Measurements from ENCODE around the gene EML1.

EML1 gene

DNA sequence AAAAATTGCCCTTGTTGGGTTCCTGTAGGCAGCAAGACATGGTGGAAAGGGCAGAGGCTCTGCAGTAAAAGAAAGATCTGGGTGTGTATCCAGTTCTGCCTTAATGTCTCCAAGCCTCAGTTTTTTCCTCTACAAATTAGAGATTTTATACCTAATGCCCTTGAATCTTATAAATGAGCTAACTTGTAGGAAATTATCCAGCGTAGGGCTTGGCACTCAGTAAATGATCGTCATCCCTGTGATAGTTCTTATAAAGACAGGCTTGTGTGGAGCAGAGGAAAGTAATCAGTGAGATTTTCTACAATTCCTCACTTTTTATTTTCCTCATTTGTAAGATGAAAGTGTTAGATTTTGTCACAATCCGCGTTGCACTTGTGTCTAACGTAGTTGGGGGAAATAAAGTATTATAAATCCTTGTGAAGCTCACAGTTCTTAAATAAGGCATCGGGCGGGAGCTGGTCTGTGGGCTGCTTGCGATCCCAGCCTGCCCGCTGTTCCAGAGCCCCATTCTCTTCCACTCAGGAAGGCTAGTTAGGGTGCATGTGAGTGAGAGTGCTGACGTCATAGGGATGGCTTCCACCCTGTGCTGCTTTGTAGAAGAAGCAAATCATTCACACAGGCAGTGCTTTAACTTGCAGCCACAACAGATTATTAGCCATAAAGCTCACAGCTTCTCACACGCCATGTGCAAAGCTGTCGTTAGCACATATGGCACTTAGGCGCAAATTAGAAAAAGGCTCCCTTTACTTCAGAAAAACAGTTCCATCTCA, 87.6 kb downstream of the EML1 start:
- H3K4me3 ChIP-seq (ENCODE audit: low read length), result no peak overlapping the region
- no peak for TF ChIP-seq ZNF274 (IDR thresholded peaks at IDR 0.05; ENCODE audit: low read depth, low read length)

DNA sequence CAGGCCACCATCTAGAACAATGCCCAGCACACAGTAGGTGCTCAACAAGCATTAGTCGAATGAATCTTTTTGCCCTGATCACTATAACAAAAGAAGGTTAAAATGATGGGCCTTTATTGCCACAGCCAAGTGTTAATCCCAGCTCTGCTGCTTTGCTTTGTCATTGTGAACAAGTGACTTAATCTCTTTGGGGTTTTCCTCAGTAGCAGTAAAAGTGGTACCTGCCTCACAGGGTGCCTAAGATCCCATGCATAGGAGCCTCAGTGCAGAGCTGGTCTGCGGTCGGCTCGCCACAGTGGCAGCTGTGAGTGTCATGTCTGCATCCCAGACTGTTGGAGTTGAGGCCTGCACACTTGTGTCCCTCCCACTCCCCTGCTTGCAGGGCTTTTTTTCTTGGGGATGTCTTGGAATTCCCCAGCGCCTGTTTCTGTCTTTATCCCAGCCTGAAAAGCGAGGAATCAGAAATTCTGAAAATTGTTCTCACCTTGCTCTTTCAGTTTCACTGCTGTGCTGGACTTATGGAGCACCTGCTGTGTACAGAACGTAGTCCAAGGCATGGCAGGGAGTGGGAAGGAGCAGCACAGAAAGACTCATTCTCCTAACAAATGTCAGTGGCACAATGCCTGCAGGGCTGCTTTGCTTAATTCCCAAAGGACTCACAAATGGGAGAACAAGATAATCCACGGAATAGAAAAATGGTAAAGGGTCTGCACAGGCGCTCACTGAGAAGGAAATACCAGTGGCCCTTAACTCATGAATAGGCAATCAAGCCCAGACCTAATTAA, 90.8 kb downstream of the EML1 start:
- no peak overlapping the region for H3K4me3 ChIP-seq (ENCODE audit: low read length)
- no peak for TF ChIP-seq ZNF274 (IDR thresholded peaks at IDR 0.05; ENCODE audit: low read depth, low read length)

DNA sequence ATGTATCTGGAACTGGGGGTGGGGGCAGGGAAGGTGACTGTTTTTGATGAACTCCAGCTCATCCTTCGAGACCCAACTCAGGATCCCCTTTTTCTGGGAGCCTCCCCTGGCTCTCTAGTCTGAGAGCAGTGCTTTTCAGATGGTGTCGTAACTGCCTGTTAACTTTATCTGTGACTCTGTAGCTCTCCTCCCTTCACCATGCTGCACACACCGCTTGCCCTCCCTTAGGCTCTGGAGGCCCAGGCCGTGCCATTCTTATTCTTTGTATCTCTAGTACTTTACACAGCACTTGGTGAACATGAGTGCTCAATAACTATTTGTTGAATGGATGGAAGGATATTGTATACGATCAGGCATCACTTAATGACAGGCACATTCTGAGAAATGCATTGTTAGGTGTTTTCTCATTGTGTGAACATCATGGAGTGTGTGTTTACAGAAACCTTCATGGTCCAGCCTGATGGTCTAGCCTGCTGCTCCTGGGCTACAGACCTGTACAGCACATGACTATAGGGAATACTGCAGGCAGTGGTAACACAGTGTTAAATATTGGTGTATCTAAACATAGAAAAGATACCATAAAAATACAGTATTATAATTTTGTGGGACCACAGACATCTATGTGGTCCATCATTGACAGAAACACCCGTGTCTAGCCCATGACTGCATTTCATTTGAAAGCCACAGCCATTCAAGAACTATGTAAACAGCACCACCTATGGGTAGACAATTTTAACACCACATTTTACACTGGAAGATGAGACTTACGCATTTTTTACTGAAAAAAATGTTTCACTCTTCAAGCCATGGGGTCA, 91.8 kb downstream of the EML1 start:
- no peak overlapping the region for H3K4me3 ChIP-seq (ENCODE audit: low read length)
- no peak for TF ChIP-seq ZNF274 (IDR thresholded peaks at IDR 0.05; ENCODE audit: low read depth, low read length)

DNA sequence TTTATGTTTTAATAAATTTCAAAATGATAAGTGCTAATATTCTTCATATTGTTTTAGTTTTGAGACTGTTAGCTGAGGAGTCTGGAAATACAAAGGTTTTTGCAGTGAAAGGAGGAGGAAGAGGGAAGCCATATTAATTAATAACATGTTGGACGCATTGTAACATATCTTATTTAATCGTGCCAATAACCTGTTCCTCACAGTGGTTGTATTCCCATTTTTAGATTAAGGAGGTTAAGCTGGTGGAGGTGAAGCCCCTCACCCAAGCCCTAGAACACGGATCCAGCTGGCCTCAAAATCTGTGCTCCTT, 92.4 kb downstream of the EML1 start:
- no peak for TF ChIP-seq ZNF274 (IDR thresholded peaks at IDR 0.05; ENCODE audit: low read depth, low read length)
- no peak overlapping the region for H3K4me3 ChIP-seq (ENCODE audit: low read length)

DNA sequence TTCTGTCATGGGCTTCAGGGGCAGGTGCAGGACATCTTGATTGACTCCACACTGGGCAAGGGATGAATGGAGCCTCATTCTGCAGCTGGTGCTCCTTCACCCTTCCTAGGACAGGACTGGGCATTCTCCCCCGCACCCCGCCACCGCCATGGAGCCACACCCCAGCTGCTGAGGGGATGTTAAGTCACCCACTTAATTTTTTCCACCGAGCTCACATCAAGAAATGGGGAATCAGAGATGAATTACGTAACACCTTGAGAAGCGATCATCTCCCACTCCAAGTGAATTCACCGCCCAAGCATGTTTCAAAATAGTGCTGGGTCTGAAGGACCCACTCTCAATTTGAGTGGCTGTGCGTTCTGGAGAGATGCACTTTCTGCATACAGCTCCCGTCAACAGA, 94.2 kb downstream of the EML1 start:
- no peak overlapping the region for H3K4me3 ChIP-seq (ENCODE audit: low read length)
- no peak for TF ChIP-seq ZNF274 (IDR thresholded peaks at IDR 0.05; ENCODE audit: low read depth, low read length)

DNA sequence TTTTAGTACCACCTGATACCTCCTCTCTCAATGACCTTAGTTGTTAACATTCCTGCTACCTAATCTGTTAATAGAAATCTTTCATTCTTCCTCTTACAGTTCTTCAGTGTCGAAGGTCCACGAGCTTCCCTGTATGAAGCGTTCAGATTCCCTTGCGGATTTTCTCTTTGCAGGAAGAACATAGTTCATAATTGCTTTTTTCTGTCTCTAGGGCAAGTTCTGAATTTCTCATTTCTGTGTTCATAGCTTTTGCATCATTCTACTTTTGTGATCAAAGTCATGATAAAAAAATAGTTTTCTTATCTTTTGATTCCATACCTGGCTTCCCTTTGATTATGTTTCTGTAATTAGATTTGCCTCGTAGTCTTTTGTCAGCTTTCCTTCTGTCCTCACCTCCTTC, 94.9 kb downstream of the EML1 start:
- no peak overlapping the region for H3K4me3 ChIP-seq (ENCODE audit: low read length)
- no peak for TF ChIP-seq ZNF274 (IDR thresholded peaks at IDR 0.05; ENCODE audit: low read depth, low read length)

DNA sequence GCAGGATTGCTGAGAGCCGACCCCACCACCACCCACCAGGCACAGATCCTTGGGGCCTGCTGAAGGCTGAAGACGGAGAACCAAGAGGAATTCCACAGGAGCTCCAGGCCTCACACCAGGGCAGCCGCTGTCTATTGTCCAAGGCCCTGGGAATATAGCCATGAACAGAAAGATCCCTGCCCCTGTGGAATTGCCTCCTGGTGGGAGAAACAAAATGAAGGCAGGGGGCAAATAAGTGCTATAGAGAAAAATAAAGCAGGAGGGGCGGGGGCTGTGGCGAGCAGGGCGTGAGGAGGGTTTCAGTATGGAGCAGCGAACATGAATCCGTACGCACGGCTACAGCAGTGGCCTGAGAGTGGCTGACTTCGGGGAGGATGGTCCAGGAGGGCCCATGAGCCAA, 96.1 kb downstream of the EML1 start:
- no peak for TF ChIP-seq ZNF274 (IDR thresholded peaks at IDR 0.05; ENCODE audit: low read depth, low read length)
- no peak overlapping the region for H3K4me3 ChIP-seq (ENCODE audit: low read length)

DNA sequence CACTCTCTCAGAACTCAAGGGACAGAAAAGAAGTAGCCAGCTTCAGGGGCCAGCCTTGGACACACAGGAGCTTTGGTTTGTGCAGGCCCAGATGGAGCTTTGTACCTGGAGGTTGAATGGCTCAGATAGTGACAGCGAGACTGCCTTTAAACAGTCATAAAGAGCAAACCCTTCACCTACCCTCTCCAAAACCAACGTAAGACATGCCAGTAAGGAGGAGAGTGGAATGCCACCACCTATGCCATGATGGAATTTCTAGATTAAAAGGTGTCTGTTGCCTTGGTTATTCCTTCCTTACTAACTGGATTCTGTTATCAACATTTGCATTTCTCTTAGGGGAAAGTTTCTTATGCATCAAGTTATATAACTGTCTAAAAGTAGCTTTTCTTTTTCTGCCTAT, 98.1 kb downstream of the EML1 start:
- TF ChIP-seq ZNF274 (IDR thresholded peaks at IDR 0.05; ENCODE audit: low read depth, low read length), result no peak
- H3K4me3 ChIP-seq (ENCODE audit: low read length), result no peak overlapping the region

DNA sequence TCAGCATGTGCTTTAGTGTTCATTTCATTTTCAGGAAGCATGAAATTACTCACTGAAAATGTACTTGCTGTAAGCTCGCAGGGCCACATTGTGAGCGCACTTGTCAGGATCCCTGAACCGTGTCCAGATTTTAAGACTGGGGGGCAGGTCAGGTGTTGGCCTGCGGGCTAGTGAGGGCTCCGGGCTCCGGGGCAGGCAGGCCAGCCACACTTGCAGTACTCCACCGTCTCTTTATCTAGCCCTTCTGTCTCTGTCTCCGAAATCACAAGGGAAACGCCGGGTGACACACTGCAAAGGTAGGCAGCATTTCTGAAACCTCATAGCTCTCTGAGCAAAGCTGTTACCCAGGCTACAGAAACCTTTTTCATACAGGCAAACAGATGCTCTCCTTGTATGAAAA, 98.7 kb downstream of the EML1 start:
- no peak for TF ChIP-seq ZNF274 (IDR thresholded peaks at IDR 0.05; ENCODE audit: low read depth, low read length)
- H3K4me3 ChIP-seq (ENCODE audit: low read length), result no peak overlapping the region

DNA sequence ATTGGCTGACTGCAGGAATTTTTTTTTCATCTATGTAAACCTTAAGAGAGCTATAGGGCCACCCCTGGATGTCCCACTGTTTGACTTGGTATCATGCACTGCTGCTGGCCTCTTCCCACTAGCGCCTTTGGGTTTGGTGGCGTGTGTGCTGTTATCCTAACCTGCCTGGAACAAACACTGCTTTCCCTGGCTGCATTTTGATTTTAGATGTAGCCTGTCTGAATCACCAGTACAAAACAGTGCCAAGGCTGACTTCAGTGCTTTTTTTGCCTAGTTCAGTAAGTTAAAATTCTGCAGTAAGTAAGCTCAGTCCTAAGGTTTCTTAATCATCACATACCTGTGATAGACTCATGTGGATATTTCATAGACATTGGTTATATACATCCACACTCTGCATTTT, 99.2 kb downstream of the EML1 start:
- no peak for TF ChIP-seq ZNF274 (IDR thresholded peaks at IDR 0.05; ENCODE audit: low read depth, low read length)
- H3K4me3 ChIP-seq (ENCODE audit: low read length), result no peak overlapping the region

DNA sequence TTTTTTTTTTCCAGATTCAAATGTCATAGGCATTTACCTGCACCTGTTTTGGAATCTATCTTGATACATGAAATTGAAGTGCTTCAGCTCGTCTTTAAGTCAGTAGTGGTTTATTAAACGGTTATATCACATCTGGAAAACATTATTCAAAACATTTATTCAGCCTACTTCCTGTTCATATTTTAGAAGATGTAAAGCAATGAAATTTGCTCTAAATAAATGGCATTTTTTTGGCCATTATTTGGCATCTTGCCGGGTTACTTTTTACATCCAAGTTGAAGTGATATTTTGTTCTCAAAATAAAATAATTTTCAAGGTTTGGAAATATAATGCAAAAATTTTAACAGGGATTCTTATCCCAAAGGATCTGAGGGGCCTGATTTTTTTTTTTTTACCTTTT, 103.1 kb downstream of the EML1 start:
- H3K4me3 ChIP-seq (ENCODE audit: low read length), result no peak overlapping the region
- no peak for TF ChIP-seq ZNF274 (IDR thresholded peaks at IDR 0.05; ENCODE audit: low read depth, low read length)

DNA sequence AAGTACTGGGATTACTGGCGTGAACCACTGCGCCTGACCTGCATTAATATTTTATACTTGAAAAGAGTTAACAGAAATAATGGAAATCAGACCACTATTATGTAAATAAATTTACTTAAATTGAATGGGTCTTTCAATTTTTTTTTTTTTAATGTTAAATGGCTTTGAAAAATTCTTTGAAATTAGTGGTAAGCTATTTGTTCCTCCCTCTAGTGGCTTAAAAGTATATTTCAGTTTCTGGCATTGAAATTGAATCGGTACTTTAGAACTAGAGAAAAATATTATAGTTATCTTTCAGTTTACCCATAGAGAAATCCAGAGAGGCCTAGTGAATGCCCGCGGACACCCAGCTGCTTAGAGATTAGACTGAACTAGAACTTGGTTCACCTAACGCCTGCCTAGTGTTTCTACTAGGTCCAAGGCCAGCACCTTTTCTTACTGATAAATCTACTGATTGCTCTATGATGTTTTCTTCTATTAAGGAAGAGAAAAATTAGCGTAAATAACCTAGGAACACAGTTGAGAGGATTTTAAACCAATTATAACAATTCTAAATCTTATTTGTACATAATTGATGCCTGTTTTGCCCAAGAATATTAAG, 106.5 kb downstream of the EML1 start:
- no peak for TF ChIP-seq ZNF274 (IDR thresholded peaks at IDR 0.05; ENCODE audit: low read depth, low read length)
- H3K4me3 ChIP-seq (ENCODE audit: low read length), result no peak overlapping the region

DNA sequence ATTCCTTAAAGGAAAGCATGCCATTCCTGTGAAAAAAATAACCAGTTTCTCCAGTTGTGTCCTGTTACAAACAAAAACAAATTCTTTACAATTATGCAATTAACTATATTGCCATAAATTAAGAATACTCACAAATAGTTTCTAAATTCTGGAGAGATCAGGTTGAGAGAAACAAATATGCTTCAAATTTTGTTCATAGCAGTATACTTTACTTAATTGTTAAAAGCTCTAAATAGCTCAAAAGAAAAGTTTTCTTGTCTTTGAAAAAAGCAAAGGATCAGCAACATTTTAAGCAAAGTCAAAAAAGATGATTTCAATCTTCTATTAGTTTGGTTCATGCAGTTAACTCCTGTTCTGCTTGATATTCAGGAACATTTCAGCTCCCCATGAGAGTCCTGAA, 109.7 kb downstream of the EML1 start:
- no peak overlapping the region for H3K4me3 ChIP-seq (ENCODE audit: low read length)
- no peak for TF ChIP-seq ZNF274 (IDR thresholded peaks at IDR 0.05; ENCODE audit: low read depth, low read length)

DNA sequence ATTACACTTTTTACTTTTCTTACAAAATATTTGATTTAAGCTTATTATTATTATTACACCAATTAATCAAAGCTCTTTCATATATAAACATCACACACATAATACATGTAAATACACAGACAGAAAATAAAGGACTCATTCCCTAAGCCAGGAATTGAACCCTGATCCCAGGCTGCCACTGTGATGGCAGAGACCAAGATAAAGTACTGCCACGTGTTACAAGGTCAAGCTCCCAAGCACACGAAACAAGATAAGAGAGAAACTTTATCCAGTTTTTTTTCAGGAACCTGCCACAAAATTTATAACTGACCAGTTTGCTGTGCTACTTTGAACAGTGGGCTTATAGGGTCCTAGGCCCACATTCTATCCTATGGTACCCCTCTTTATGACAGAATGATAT, 111.3 kb downstream of the EML1 start:
- no peak overlapping the region for H3K4me3 ChIP-seq (ENCODE audit: low read length)
- no peak for TF ChIP-seq ZNF274 (IDR thresholded peaks at IDR 0.05; ENCODE audit: low read depth, low read length)

Data from GM08714 (cell line).